Raji (cell line): ENCODE data around the gene ZFAND6.

Experiments used
- POLR2A ChIP-seq: IDR thresholded peaks from 2 replicates; pipeline ENCODE4 v1.6.1; 2011; ENCODE audit warnings: low read depth, low read length, control low read depth; ENCODE audit not compliant: insufficient read depth

Gene ZFAND6

GRCh38 chr15:80049046-80049445 is 10.4 kb upstream of the ZFAND6 start:
- TF ChIP-seq POLR2A, result no peak

DNA sequence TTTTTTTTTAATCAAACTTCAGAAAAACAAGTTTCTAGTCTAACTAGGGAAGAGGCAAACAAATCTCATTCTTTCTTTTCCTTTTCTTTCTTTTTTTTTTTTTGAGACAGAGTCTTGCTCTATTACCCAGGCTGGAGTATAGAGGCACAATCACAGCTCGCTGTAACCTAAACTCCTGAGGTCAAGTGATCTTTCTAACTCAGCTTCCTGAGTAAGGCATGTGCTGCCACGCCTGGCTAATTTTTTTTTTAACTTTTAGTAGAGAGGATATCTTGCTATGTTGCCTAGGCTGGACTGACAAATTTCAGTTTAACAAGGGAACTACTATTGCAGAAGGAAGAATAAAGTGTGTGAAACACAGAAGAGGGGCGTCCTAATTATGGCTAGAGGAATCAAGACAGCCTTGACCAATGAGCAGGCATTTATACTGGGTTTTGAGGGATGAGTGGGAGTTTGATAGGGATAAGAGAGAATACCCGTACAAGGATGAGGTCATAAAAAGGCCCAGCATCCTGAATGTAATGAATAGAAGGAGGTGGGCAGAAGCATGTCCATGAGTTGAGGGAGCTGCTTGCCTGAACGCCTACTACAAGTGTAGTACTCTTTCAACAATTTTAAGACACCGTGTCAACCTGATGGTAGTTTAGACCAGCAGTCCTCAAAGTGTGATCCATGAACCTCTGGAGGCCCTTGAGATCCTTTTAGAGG is 6.7 kb upstream of the ZFAND6 start:
- TF ChIP-seq POLR2A, result no peak

DNA sequence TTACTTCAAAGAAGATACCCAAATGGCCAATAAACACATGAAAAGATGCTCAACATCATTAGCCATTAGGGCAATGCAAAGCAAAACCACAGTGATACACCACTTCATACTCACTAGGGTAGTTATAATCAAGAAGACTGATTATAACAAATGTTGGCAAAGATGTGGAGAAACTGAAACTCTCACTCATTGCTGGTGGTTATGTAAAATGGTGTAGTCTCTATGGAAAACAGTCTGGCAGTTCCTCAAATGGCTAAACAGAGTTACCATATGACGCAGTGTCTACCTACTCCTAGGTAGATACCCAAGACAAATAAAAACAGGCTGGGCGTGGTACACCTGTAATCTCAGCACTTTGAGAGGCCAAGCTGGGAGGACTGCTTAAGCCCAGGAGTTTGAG is 3.5 kb upstream of the ZFAND6 start:
- TF ChIP-seq POLR2A, result no peak

DNA sequence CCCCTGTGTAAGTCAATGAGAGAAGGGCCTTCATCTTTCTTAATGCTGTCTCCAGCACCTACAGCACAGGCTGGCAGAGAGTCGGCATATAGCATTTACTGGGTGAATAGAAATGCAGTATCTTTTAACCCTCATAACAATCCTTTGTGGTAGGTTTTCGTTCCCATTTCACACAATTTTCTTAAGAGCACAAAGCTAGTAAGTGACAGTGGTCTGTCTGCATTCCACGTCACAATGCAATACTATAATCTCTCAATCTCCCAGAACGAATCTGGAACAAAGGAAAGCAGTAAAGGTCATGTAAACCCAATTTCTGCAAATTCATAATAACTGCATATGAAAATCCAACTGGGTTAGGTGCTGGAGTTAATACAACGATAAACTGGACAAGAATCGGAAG is 1.4 kb upstream of the ZFAND6 start:
- TF ChIP-seq POLR2A, result no peak

GRCh38 chr15:80059786-80060355 is 395 bp downstream of the ZFAND6 start:
- TF ChIP-seq POLR2A, result peak; percentile 27; the same call in 1 of the 2 replicates

GRCh38 chr15:80060356-80061006 is 1.0 kb downstream of the ZFAND6 start:
- no peak for TF ChIP-seq POLR2A

DNA sequence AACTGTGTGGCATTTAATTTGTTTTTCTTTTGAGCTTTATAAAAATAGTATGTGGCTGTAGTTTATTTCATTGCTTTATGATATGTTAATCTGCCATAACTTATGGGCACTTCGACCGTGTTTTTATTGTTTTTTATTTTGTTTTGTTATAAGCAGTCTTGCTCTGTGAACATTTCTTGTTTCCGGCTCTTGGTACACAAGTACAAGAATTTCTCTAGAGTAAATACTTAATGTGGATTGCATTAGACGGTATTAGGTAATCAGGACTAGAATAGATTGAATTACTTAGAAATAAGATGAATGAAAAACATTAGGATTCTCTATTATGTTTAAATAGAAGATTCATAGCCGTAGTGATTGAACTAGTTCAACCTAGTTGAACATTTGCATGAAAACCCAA is 2.1 kb downstream of the ZFAND6 start:
- TF ChIP-seq POLR2A, result no peak

DNA sequence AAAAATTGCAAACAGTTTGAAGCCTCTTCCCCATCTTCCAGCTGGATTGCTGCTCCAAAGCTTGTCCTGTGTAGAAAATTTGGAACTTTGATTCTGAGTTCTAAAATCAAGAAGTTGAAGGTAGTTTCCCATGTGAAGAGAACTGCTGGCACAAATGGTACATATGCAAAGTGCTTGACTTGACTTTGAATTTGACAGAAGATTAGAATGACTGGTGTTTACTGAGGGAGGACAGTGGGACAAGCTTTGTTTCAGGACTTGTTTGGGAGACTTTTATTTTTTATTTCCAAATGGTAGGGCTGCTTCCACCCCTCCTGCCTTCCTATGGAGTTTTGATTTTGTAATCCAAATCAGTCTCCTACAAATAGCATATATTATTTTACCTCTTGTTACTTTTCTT is 7.4 kb downstream of the ZFAND6 start:
- no peak for TF ChIP-seq POLR2A

DNA sequence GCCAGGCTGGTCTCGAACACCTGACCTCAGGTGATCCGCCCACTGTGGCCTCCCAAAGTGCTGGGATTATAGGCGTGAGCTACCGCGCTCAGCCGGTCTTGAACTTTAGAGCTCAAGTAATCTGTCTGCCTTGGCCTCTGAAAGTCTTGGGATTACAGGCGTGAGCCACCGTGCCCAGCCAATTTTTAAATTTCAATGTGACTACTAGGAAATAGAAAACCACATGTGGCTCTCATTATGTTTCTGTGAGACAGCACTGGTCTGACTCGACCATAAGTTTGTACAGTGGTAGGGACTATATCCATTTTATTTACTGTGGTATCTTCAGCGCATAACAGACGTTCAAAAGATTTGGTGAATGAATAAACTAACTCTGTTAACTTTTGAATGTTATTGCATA is 9.1 kb downstream of the ZFAND6 start:
- TF ChIP-seq POLR2A, result no peak

DNA sequence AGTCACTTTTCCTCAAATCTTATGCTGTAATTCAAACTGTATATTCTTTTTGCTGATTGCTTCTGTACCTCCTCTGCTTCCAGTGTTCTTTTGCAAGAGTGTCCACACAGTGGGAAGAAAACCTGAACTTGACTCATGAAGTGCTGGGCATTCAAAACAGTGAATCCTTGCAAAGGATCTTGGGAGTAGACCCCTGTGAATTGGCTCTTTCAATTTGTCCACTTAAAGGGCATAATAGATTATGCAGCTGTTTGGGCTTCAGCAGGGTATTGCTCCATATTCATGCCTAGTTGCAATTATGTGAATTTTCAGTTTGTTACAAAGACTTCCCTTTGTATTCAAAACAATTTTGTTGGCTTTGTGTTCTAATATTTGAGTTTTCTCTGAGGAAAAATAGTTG is 11.4 kb downstream of the ZFAND6 start:
- TF ChIP-seq POLR2A, result no peak

GRCh38 chr15:80071652-80072051 is 12.2 kb downstream of the ZFAND6 start:
- no peak for TF ChIP-seq POLR2A

- TF ChIP-seq POLR2A, result no peak
Measured at GRCh38 chr15:80072285-80072994, 13.0 kb downstream of the ZFAND6 start.

- TF ChIP-seq POLR2A, result no peak
Measured at GRCh38 chr15:80073197-80073596, 13.7 kb downstream of the ZFAND6 start.

DNA sequence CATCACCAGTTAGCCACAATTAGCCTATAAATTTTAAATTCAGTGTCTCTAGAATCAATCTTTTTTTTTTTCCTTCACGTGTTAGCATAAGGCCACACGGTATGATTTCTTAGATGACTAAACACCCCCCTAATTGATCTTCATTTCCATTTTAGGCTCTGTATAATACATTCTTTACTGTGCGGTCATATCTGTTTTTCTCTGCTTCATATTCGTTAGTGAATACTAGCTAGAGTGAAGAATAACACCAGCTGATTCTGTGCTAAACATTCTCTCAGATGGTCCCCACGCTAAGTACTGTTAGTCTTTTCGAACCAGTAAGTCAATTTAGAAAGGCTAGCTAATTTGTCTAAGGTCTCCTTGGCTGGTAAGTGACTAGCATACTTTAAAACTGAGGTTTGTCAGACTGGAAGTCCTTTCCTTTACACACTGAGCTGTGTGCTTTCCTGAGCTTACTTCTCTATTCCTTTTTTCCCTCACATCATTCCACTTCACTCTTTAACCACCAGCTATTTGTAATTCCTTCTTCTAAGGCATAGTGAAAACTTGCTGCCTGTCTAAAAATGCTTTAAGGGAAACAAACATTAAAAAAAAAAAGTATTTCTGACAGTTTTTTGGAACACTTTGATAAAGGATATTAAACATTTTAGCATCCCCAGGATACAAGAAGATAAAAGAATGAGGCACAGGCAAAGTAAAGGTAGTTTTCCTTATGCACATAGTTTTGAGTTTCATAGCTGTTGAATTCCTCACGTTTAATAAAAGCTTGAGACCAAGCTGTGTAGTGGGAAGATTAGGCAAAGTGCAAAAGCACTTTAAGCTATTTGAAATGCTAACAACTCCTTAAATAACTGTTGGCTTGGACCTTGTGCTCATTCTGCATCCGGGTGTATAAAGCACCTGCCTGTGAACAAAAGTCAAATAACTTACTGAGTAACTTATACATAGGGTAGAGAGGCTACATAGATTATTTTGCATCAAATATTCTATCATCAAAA is 17.1 kb downstream of the ZFAND6 start:
- TF ChIP-seq POLR2A, result no peak

DNA sequence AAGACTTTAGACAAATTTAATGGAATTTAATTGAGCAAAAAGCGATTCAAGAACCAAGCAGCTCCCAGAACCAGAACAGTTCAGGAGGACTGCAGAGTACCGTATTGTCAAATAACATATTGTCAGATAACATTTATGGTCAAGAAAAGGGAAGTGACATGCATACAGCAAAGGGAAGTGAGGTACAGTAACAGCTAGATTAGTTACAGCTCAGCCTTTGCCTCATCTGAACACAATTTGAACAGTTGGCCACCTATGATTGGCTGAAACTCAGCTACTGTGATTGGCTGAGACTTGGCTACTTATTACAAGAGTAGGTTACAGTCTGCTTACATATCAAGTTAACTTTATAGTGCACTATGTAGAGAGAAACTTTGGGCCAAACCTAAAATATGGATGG is 21.9 kb downstream of the ZFAND6 start:
- no peak for TF ChIP-seq POLR2A
